NCI-H1048 (cell line): Measurements from ENCODE around the gene ACTR2.
"Not testable (repeated sequence)": the region's sequence is repeated elsewhere in the genome, so short reads cannot be mapped to it uniquely, and the experiment has no call there.

Source experiments
- DNase-seq: peaks from one replicate; lab custom pipeline; 2025; lab: John Stamatoyannopoulos, UW

ACTR2 gene

GRCh38 chr2:65314801-65315441 lies 87.3 kb downstream of the ACTR2 start:
- DNase-seq = no peak

- no peak for DNase-seq
Observed at GRCh38 chr2:65316072-65316471, 88.4 kb downstream of the ACTR2 start.

DNA sequence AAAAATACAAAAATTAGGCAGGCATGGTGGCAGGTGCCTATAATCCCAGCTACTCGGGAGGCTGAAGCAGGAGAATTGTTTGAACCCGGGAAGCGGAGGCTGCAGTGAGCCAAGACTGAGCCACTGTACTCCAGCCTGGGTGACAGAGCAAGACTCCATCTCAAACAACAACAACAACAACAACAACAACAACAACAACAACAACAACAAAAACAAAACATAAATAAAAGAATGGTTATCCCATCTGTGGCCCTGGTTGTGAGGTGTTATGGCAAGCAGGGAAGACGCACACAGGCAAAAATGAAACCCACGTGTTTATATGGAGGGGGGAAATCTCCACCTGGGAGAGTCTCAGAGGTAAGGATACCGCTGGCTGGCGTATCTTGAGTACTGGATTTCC lies 89.7 kb downstream of the ACTR2 start:
- DNase-seq = not testable (repeated sequence)

DNA sequence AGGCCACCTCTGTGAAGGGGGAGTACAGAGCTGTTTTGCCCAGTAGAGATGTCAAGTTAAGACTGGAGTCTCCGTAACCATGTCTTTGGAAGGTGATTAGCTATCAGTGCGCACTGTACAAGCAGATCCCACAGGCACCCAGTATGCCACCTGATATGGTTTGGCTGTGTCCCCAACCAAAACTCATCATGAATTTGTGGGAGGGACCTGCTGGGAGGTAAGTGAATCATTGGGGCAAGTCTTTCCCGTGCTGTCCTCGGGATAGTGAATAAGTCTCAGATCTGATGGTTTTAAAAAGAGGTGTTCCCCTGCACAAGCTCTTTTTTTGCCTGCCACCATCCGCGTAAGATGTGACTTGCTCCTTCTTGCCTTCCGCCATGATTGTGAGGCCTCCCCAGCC lies 90.2 kb downstream of the ACTR2 start:
- DNase-seq = no peak

DNA sequence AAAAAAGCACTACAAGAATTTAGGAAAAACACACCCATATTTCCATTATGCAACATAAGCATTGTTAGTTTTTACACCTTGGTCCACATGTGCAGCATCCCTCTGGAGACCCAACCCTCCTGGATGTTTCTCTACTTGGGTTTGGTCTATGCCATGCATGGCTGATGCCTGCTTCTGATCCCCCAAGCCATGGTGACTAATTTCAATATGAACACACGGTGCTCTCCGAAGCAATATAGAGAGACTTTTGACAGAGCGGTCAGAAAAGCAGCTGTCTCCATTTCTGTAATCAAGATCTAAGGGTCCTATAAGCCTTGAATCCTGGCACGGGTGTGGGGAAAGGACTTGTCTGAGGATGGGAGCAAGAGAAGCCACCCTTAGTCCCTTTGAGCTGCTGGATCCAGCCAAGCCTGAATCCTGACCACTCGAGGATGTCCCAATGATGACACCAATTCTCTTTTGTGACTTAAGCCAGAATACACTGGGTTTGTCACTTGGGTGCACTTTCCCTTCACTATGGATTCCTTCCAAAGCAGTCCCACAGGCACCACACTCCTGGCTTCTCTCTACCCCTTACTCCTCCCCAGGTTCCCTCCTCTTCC lies 91.5 kb downstream of the ACTR2 start:
- no peak for DNase-seq

DNA sequence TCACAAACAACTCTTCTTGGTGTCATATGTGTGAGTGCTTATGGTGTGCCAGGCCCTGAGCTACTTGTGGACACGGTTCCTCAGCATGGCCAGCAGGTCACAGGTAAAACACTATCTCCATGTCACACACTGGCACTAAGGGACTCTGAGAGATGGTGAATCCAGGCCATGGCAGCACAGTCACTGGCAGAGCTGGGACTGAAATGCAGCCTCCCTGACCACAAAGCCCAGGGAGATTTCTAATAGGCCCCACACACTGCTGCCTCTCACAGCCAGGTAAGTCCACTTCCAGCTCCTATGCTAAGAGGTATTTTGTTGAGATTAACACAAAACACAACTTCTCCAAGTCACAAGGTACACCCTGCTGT lies 92.0 kb downstream of the ACTR2 start:
- no peak for DNase-seq

DNA sequence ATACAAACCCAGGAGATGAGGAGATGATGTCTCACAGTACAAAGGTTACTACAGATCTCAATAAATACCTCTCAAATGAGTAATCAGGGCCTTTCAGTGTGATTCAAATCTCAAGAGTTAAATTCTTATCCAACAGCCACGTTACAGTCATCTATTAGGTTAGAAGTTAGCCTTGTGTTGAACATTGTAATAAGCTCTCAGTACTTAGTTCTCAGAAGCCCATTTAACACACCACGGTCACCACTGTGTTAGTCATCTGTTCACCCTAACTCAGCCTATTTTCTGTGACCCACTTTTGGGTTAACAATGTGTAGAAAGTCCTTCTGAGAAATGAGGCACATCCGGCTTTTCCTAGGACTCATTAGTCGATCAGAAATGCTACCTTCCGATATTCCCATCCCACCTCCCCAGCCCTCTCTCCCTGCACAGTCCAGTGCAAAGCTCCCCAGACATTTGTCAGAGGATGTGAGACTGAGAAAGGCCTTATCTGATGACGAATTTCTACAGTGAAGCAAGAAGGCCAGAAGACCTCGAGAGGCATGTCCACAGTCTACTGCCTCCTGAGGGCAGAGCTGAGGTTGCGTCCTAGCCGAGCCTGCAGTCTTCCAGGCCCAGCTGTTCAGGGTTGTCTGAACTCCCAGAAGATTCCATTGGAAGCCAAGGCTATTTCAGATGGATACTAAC lies 92.6 kb downstream of the ACTR2 start:
- no peak for DNase-seq
